Measurements from ENCODE around the gene CCDC136. TPM values are rescaled to one million over a fixed set of nuclear protein-coding genes. Genes with fewer than 3 reads are reported as not detected.

The CCDC136 gene
- total RNA-seq, 1 experiment from 2014 or later = 11.1 TPM

DNA sequence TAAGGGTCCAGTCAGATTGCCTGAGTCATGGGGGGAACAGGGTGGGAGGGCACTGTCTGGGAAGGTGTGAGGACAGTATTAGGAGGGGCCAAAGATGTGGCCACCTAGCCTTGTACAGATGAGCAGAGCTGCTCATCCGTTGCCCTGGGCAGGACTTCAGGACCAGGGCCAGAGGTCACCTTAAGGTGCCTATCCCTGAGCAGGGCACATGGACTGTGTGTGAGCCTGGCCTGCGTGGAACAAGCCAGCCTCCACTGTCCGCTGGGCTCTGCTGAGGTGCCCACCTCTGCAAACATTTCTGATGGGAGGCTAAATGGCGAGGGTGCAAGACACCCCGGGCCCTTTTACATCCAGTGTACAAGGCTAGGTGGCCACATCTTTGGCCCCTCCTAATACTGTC is 12.8 kb upstream of the CCDC136 start (continued):
- TF ChIP-seq EZH2phosphoT487 (IDR thresholded peaks at IDR 0.05; ENCODE audit: borderline replicate concordance) = no peak
- no peak for TF ChIP-seq CBX3 (IDR thresholded peaks at IDR 0.05; ENCODE audit: low read depth)
- no peak for TF ChIP-seq RAD21 (IDR thresholded peaks at IDR 0.05; ENCODE audit: low read depth)

DNA sequence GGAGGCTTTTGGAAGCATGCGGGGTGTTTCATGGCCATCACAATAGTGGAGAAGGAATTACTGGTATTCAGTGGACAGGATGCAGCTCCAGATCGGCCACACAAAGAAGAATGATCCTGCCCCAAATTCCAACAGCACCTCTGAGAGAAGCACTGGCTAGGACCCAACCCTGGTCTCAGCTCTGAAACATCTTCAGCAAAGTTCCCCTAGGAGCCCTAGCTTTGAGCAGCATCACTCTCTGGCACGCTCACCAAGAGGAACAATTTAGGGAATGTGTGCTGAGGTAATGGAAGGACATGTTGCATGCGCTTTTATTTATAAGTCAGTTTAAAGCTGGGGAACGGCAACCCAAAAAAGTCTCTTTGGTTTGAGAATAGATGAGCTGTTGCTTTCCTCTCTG is 10.6 kb upstream of the CCDC136 start:
- Histone ChIP-seq H3K4me1 (ENCODE audit: control insufficient read depth in 1 of 2, insufficient read depth in 2 of 2, low read length in 2 of 2) (no peaks in the 10 kb centered on the region), H3K9me2 (ENCODE audit: insufficient read depth) (no peaks in the 10 kb centered on the region), H3K9ac (ENCODE audit: low read length) (no peak overlapping the region), H3K4me3 (replicated peaks in 1 of 2; ENCODE audit: low read depth in 1 of 2, low read length in 2 of 2) (no peak overlapping the region), H3K27ac (ENCODE audit: low read depth, low read length) (no peak overlapping the region), H4K20me1 (ENCODE audit: insufficient read depth) (no peaks in the 10 kb centered on the region), H3K79me2 (ENCODE audit: insufficient read depth, low read length) (no peaks in the 10 kb centered on the region), H3K9me3 (ENCODE audit: control insufficient read depth in 1 of 2, insufficient read depth in 1 of 2, low read depth in 1 of 2, low read length in 2 of 2) (no peaks in the 10 kb centered on the region), H3K4me2 (ENCODE audit: low read length) (no peak overlapping the region), H3K36me3 (ENCODE audit: control insufficient read depth in 1 of 2, insufficient read depth in 2 of 2, low read length in 2 of 2) (no peaks in the 10 kb centered on the region), H3K27me3 (ENCODE audit: insufficient read depth, low read length) (no peaks in the 10 kb centered on the region), H2AFZ (ENCODE audit: low read depth, low read length, poor library complexity, severe bottlenecking) (no peak overlapping the region)
- no TSS peak for BruUV-seq (replicated peaks)
- ChIA-PET POLR2A (no interaction called here), RAD21 (ENCODE audit: low non-redundant PET in 1 of 2, low total read pairs in 2 of 2, uncharacterized antibody in 2 of 2, unreplicated experiment in 2 of 2) (no interaction called here), CTCF (no interaction called here)
- ATAC-seq (no peak), DNase-seq (ENCODE audit: low read depth, low spot score) (no peak)
- TF ChIP-seq TCF7L2 (IDR thresholded peaks at IDR 0.05; ENCODE audit: borderline replicate concordance, extremely low read depth, insufficient read depth, insufficient read length) = no peak
- no peak for TF ChIP-seq ZFX (IDR thresholded peaks at IDR 0.05)
- TF ChIP-seq, protein P1, sequence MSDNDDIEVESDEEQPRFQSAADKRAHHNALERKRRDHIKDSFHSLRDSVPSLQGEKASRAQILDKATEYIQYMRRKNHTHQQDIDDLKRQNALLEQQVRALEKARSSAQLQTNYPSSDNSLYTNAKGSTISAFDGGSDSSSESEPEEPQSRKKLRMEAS (IDR thresholded peaks at IDR 0.05) = no peak
- no peak for TF ChIP-seq SP1 (IDR thresholded peaks at IDR 0.05; ENCODE audit: low read depth)
- TF ChIP-seq CBX3 (IDR thresholded peaks at IDR 0.05; ENCODE audit: low read depth) = no peak
- no peak for TF ChIP-seq EZH2 (IDR thresholded peaks at IDR 0.05)
- no peak for TF ChIP-seq CEBPB (IDR thresholded peaks at IDR 0.05; ENCODE audit: low read depth)
- no peak for TF ChIP-seq POLR2AphosphoS5 (IDR thresholded peaks at IDR 0.05; ENCODE audit: low read depth, low read length)
- TF ChIP-seq FOSL1 (IDR thresholded peaks at IDR 0.05; ENCODE audit: low read depth) = no peak
- no peak for TF ChIP-seq EZH2phosphoT487 (IDR thresholded peaks at IDR 0.05; ENCODE audit: borderline replicate concordance)
- TF ChIP-seq ZNF274 (IDR thresholded peaks at IDR 0.05; ENCODE audit: low read depth, low read length) = no peak
- TF ChIP-seq, protein P2, sequence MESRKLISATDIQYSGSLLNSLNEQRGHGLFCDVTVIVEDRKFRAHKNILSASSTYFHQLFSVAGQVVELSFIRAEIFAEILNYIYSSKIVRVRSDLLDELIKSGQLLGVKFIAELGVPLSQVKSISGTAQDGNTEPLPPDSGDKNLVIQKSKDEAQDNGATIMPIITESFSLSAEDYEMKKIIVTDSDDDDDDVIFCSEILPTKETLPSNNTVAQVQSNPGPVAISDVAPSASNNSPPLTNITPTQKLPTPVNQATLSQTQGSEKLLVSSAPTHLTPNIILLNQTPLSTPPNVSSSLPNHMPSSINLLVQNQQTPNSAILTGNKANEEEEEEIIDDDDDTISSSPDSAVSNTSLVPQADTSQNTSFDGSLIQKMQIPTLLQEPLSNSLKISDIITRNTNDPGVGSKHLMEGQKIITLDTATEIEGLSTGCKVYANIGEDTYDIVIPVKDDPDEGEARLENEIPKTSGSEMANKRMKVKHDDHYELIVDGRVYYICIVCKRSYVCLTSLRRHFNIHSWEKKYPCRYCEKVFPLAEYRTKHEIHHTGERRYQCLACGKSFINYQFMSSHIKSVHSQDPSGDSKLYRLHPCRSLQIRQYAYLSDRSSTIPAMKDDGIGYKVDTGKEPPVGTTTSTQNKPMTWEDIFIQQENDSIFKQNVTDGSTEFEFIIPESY (IDR thresholded peaks at IDR 0.05; ENCODE audit: extremely low read depth, insufficient replicate concordance, low read length) = no peak
- intact Hi-C loops (cut with micrococcal nuclease) = no loop called here
